Skeletal muscle tissue (tissue), 4 donors: Measurements from ENCODE around the gene SPATA46. TPM values are rescaled to one million over a fixed set of nuclear protein-coding genes. Genes with fewer than 3 reads are reported as not detected.

Experiments
- H3K27ac ChIP-seq: one replicate; pipeline ENCODE4 v1.7.0; 2013; ENCODE audit warnings: mild to moderate bottlenecking, low read depth, low read length, inconsistent platforms
- H3K27me3 ChIP-seq, 3 donors: one replicate each; pipeline ENCODE4 v1.7.0; 2013; ENCODE audit warnings: low read length in 3 of 3; ENCODE audit not compliant: control insufficient read depth in 3 of 3, insufficient read depth in 3 of 3
- H3K36me3 ChIP-seq, 3 donors: one replicate each; pipeline ENCODE4 v1.7.0; 2013; ENCODE audit warnings: low read length in 3 of 3; ENCODE audit not compliant: control insufficient read depth in 3 of 3, insufficient read depth in 3 of 3
- H3K4me1 ChIP-seq, 3 donors: one replicate each; pipeline ENCODE4 v1.7.0; 2013; ENCODE audit warnings: low read length in 3 of 3, mild to moderate bottlenecking in 3 of 3; ENCODE audit not compliant: control insufficient read depth in 3 of 3, insufficient read depth in 3 of 3
- H3K4me3 ChIP-seq, 3 donors: one replicate each; pipeline ENCODE4 v1.7.0; 2013; ENCODE audit warnings: low read length in 3 of 3
- H3K9ac ChIP-seq, 3 donors: one replicate each; pipeline ENCODE4 v1.7.0; 2013; ENCODE audit warnings: low read length in 3 of 3, mild to moderate bottlenecking in 3 of 3, moderate library complexity in 2 of 3, low read depth in 1 of 3
- H3K9me3 ChIP-seq, 3 donors: one replicate each; pipeline ENCODE4 v1.7.0; 2013; ENCODE audit warnings: low read length in 3 of 3; ENCODE audit not compliant: control insufficient read depth in 3 of 3
- total RNA-seq: library from RNA; depleted of rRNA; stranded (reverse); fragments of >200 nt; gene quantifications from one replicate; pipeline ENCODE4 v1.2.3, GENCODE V29; 2014
- donor health status: Osteomylitis.

SPATA46 gene
- total RNA-seq, 1 donor from 2014 or later: not detected

DNA sequence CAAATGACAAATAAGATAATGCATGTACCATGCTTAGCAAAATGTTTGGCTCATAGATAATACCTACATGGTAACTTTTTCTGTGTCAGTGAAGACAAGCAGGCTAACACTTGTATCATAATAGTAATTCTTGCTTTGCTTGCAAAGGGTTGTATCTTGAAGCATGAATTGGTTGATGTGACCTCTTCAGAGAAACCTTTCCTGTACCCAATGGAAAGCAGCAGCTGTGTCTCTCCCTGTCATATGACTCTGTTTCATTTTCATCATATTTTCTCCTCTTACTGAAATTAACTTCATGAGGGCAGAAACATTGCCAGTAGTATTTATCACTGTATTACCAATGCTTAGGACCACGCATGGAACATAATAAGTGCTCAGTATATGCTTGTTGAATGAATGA, 30.9 kb upstream of the SPATA46 start:
- H3K27ac ChIP-seq: no peak overlapping the region
- peaks cover 0 to 6% (median 0%) of the 10 kb centered on the region in 3 donors for H3K27me3 ChIP-seq
- no peak overlapping the region for H3K9ac ChIP-seq
- H3K9me3 ChIP-seq: no peaks in the 10 kb centered on the region
- H3K36me3 ChIP-seq: no peaks in the 10 kb centered on the region
- no peaks in the 10 kb centered on the region for H3K4me1 ChIP-seq
- no peak overlapping the region for H3K4me3 ChIP-seq

DNA sequence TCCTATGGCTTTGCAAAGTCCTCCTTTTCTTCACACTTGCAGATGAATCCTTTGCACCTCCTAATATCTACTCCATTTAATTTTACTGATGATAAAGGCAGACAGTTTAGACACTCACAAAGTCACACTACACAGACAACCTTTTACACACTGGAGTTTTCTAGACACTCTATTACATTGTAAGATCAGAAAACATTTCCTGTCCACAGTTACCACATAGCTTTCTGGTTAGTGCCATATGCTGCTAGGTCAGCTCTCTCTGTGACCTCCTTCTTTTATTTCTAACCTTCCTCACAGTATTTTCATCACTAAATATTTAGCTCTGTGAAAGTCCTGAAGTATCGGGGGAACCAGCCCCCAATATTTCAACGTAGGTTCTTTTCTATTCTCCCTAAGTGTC, 30.2 kb upstream of the SPATA46 start:
- Histone ChIP-seq H3K27ac (no peak overlapping the region), H3K4me1 (no peaks in the 10 kb centered on the region), H3K9me3 (no peaks in the 10 kb centered on the region), H3K4me3 (no peak overlapping the region), H3K27me3 (peaks cover 0 to 5% (median 0%) of the 10 kb centered on the region in 3 donors), H3K36me3 (no peaks in the 10 kb centered on the region), H3K9ac (no peak overlapping the region)

DNA sequence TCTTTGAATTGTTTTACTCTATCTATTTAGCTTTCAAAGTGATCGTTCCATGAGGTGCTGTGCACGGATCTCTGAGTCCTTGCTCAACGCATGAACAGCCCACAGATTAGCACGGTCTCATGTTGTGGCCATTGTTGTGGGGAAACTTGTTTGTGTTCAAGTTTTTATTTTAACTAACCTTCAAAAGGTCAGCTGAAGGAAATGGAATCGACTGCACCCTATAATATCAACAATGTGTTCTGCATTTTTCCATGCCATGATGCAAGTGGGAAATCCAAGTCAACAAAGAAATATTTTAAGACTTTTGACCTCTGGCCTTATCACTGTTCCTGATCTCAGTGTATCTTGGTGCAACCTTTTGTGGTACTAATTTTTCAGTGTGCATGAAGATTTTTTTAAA, 29.1 kb upstream of the SPATA46 start:
- no peaks in the 10 kb centered on the region for H3K9me3 ChIP-seq
- H3K27me3 ChIP-seq: peaks cover 0 to 2% (median 0%) of the 10 kb centered on the region in 3 donors
- H3K36me3 ChIP-seq: no peaks in the 10 kb centered on the region
- H3K27ac ChIP-seq: no peak overlapping the region
- H3K4me3 ChIP-seq: no peak overlapping the region
- no peaks in the 10 kb centered on the region for H3K4me1 ChIP-seq
- H3K9ac ChIP-seq: no peak overlapping the region

DNA sequence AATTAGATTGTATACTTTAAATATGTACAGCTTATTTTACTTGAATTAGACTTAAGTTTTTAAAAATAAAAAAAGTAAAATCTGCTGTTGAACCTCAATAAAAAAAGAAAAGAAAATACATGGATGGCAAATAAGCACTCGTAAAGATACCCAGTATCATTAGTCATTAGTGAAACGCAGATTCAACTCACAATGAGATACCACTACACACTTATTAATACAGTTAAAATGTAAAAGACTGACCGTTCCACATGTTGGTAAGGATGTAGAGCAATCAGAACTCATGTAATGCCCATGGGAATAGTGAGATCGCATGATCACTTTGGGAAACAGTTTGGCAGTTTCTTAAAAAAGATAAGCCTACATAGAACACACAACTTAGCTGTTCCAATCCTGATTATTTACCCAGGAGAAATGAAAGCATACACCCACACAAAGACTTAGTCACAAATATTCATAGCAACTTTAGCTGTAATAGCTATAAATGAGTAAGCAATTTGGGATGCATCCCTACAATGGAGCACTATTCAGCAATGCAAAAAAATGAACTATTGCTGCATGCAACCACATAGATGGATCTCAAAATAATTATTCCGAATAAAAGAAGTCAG, 28.0 kb upstream of the SPATA46 start:
- Histone ChIP-seq H3K27ac (no peak overlapping the region), H3K9me3 (no peaks in the 10 kb centered on the region), H3K27me3 (peaks cover 0 to 4% (median under 1%) of the 10 kb centered on the region in 3 donors)

DNA sequence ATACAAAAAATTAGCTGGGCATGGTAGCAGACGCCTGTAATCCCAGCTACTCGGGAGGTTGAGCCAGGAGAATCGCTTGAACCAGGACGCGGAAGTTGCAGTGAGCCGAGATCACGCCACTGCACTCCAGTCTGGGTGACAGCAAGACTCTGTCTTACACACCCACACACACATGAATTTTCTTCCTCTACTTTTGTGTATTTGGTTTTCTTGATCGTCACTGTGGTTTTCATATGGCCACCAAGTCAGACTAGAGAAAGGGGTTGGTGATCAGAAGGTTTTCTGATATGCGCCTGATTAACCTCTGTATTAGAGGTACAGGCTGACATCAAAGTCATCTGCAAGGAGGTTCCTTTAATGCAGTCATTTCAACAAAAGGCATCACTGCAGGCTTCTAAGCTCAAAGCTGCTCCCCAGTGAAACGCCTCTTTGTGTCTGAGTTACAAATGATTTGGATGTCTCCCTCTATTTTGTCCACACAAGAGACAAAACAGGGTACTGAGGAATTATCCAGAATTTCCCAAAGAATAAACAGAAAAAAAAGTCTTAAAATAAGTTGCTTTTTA, 24.2 kb upstream of the SPATA46 start:
- Histone ChIP-seq H3K27me3 (peaks cover 0 to 13% (median 3%) of the 10 kb centered on the region in 3 donors), H3K4me1 (no peaks in the 10 kb centered on the region), H3K36me3 (no peaks in the 10 kb centered on the region), H3K9ac (no peak overlapping the region), H3K27ac (no peak overlapping the region), H3K9me3 (no peaks in the 10 kb centered on the region), H3K4me3 (no peak overlapping the region)

More for the DNA sequence above, 28.0 kb upstream of the SPATA46 start:
- no peaks in the 10 kb centered on the region for H3K36me3 ChIP-seq
- H3K4me1 ChIP-seq: no peaks in the 10 kb centered on the region
- H3K9ac ChIP-seq: no peak overlapping the region
- no peak overlapping the region for H3K4me3 ChIP-seq

DNA sequence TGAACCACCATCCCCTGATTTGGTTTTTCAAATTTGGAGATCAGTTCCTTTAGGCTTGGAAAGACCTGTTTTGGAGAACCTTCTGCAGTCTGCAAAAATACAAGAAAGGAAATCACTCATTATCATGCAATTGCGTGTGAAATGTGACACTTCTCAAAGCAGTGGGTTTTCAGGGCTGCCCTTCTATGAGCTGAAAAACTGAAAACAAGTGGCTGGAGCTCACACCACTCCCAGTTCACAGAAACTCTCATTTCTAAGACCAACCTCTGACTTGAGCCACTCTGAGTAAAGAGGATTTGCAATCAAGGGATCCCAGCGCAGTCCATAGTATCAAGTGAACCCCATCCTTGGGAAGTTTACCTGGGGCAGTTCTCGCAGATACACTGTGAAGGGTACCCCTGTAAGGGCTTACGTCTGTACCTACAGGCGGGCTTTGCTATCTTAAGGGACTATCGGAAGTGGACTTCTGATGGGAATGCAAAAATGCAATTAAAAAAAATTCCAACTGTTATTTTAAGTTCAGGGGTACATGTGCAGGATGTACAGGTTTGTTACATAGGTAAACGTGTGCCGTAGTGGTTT, 22.4 kb upstream of the SPATA46 start:
- H3K27ac ChIP-seq: no peak overlapping the region
- no peak overlapping the region for H3K4me3 ChIP-seq
- H3K4me1 ChIP-seq: no peaks in the 10 kb centered on the region
- no peaks in the 10 kb centered on the region for H3K36me3 ChIP-seq
- no peaks in the 10 kb centered on the region for H3K9me3 ChIP-seq
- H3K27me3 ChIP-seq: peaks cover 0 to 13% (median 3%) of the 10 kb centered on the region in 3 donors
- H3K9ac ChIP-seq: no peak overlapping the region

DNA sequence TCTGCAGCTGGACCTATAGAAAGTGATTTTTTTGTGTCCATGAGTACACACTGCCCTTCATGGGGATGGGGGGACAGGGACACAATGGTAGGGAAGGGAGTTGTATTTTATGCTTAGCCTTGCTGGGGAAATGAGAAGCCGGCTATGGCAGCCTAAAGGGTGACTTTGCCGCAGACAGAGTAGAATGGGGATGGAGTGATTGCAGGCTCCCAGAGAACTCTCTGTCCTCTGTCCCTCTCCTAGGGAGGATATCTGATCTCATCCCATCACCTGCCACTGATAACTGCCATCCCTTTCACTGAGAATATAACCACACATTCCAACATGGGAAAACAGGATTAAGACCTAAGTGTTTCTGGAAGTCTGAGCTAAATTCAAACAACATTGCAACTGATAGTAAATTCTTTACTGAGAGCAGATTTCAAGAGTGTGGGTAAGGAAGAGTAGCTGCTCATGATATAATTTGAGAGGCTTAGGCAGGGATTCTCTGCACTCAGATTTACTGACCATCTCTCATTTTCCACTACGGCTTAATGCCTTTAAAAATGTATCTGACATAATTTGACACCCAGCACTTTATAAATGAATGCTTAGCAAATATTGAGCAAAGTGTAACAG, 21.4 kb upstream of the SPATA46 start:
- no peak overlapping the region for H3K27ac ChIP-seq
- no peak overlapping the region for H3K9ac ChIP-seq
- H3K36me3 ChIP-seq: no peaks in the 10 kb centered on the region
- no peaks in the 10 kb centered on the region for H3K4me1 ChIP-seq
- no peaks in the 10 kb centered on the region for H3K9me3 ChIP-seq
- no peak overlapping the region for H3K4me3 ChIP-seq
- peaks cover 0 to 13% (median 3%) of the 10 kb centered on the region in 3 donors for H3K27me3 ChIP-seq

DNA sequence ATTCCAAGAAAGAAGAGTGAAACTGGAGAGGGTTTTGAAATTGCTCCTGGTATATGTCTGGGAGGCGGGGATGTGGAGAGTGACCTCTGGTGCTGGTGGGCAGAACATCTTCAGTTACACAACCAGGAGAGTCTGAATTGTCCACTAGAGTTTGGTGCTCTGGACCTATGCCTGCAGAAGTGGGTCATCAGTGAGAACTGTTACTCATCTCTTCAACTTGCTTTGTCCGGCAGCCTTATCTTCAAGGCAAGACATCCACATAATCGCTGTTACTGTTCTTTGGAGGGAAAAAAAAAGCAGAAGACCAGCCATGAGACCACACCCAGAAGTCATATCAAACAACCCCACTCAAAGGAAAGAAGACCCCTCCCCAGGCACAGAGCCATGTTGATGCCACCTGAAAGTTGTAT, 20.4 kb upstream of the SPATA46 start:
- peaks cover 0 to 13% (median 3%) of the 10 kb centered on the region in 3 donors for H3K27me3 ChIP-seq
- no peaks in the 10 kb centered on the region for H3K4me1 ChIP-seq
- H3K27ac ChIP-seq: no peak overlapping the region
- no peaks in the 10 kb centered on the region for H3K36me3 ChIP-seq
- no peak overlapping the region for H3K4me3 ChIP-seq
- H3K9ac ChIP-seq: no peak overlapping the region
- no peaks in the 10 kb centered on the region for H3K9me3 ChIP-seq

DNA sequence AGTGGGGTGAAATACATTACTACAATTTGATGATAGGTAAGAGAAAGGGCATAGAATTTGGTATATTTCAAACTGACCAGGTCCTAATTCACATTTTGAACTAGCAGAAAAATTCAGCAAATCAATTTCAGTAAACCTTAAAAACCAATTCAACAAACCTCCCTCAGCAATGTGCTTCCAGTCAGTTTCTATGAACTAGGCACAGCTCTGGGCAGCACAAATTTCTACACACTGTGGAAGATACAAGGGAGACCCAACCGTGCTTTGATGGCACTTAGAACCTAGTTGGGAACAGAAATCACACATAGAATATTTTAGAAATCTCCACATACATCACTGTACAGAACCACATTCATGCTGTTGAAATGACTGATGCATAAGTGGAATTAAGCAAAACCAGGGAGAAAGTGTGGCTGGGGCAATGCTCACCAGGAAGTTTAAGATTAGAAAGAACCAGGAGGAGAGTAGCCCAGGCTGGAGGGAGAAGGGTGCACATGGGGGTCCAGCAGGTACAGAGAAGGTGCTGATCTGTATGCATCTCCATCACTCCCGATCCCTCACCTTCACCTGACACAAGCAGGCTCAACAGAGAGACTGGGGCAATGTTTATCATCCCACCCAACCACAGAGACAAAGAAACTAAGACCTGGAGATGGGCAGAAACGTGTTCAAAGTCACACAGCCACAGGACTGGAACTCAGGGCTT, 19.7 kb upstream of the SPATA46 start:
- Histone ChIP-seq H3K9me3 (no peaks in the 10 kb centered on the region), H3K9ac (no peak overlapping the region), H3K4me3 (no peak overlapping the region), H3K4me1 (no peaks in the 10 kb centered on the region), H3K27me3 (peaks cover under 1 to 13% (median 3%) of the 10 kb centered on the region in 3 donors), H3K27ac (no peak overlapping the region), H3K36me3 (no peaks in the 10 kb centered on the region)
